T-helper 1 cell treated with Interleukin-12 subunit alpha and Interleukin-12 subunit beta and Interleukin-4 antibody, amounts not matched to agents 30 ng/mL and 1 ng/mL, for 36 hours (primary cell): ENCODE results near the gene TMEM42. TPM values are rescaled to one million over a fixed set of nuclear protein-coding genes. Genes with fewer than 3 reads are reported as not detected.

Source experiments
- intact Hi-C: fragments of 100-400 bp; cut with micrococcal nuclease; formaldehyde crosslinking; loops from one replicate; pipeline ENCODE4 v1.15.1; 2024
- total RNA-seq: library from RNA; stranded (reverse); gene quantifications from 2 replicates; pipeline ENCODE4 v1.2.3, GENCODE V29; 2022

The TMEM42 gene
- total RNA-seq, 1 donor from 2014 or later: 10.5 TPM

DNA sequence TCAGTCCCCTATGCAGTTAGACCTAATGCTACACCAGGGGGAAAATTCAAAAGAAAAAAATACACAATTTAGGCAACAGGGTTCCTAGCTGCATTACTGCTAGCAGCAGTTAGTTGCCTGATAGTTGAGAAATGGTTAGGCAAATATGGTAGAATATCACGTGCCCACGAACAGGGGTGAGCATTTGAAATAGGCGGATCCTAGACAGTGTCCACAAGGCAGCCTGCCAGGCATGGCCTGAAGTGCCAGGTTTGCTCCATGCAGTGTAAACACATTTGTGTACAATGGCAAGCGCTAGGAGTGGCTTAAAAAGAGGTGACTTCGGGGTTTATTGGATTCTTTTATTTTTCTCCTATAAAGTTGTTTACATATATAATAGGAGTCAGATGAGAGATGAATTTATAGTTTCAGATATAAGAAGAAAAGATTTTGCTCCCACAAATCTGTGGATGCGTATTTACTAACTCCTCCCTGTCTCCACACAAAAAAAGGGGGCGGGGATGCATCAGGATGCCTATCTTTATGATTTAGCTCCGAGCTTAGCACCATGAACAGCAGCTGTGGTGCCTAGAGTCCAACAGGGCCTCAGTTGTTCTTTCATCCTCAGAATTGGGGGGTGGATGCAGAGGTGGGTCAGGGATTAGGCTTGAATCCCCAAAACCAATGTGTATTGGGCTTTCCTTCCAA lies 8.8 kb downstream of the TMEM42 start:
- intact Hi-C loops: no loop called here

DNA sequence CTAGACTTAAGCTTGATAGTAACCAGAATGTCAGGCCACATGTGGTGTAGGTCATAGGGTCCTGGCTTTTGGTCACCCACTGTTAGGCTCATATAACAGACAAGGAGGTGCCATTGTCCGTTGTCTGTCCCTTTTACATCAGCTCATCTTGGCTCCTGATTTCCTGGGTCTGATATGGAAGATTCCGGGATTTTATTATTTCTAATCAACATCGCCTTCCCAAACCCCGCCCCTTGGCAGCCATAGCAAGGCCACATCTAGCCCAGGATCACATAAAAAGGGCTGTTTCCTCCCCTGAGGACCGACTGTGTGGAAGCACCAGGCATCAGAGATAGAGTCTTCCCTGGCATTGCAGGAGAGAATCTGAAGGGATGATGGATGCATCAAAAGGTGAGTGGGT lies 12.6 kb downstream of the TMEM42 start, which contains the start of gene TGM4:
TGM4 (plus strand) TSS at position 301 of the 400 bp plus-strand sequence; CDS start at position 372, 71 bp downstream.
- intact Hi-C loops: no loop called here

DNA sequence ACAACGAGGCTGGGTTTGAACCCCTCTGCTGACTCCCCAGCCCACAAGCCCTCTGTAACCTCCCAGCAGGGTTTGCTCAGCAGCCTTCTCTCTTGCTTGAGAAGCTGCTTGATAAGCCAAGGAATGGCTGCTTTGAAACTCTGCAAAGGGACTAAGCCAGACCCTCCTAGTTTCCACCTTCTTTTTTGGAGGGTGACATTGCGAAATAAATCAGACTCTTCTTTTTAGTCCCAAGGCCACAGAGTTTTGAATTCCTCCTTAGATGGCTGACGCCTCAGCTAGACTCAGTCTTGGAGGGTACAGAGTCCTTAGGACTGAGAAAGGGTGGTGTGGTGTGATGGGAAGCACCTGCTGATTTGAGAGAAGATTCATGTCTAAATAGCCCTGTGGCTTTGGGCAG lies 13.9 kb downstream of the TMEM42 start:
- intact Hi-C loops: no loop called here

DNA sequence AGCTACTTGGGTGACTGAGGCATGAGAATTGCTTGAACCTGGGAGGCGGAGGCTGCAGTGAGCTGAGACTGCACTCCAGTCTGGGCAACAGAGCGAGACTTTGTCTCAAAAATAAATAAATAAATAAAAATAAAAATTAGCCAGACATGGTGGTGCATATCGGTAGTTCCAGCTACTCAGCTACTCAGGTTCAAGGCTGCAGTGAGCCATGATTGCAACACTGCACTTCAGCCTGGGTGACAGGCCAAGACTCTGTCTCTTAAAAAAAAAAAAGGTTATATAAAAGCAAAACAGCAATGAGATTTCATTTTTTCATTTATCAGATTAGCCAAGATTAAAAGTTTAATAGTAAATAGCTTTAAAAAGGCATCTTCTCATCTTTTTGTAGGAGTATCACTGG lies 15.6 kb downstream of the TMEM42 start:
- intact Hi-C loops: no loop called here

DNA sequence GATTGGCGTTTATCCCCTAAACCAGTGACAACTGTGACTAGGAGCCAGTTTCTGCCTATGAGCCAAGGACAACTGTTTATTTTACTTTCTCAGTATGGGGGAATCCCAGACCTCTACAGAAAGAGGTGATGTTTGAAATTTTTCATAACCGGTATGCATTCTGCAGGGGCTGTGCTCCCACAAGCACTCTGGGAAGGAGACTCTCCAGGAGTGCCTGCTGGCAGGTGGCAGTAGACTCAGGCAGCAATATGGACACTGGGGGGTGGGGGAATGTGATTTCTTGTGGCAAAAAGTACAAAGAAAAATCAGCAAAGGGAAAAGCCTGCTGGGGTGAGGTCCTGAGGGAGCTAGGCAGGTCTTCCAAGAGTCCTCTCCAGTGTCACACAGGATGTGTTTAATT lies 18.6 kb downstream of the TMEM42 start:
- intact Hi-C loops: no loop called here

DNA sequence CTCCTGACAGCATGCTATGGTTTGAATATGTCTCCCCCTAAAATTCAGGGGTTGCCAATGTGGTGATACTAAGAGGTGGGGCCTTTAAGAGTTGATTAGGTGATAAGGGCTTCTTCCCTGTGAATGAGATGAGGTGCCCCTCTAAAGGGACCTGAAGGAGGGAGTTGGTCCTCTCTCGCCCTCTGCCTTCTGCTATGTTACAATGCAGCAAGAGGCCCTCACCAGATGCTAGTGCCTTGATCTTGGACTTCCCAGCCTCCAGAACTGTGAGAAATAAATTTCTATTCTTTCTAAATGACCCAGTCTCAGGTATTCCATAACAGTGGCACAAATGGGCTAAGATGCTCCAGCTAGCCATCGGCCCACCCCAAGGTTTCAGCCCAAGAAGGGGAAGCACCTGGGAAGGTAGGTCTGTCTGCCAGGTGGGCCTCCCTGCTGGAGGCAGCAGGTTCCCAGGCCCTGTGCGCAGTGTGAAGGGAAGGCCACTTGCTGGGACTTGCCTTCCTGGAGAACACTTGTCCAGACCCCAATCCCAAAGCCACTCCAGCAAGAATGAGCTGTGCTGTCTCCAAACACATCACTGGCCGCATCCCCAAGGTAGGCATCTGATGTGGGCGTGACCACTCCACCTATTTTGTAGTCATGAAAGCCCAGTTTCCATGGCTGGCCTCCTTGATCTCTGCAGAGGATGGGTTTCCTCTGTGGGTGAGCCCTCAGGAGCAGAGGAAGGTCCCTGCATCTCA lies 21.7 kb downstream of the TMEM42 start:
- intact Hi-C loops: no loop called here

DNA sequence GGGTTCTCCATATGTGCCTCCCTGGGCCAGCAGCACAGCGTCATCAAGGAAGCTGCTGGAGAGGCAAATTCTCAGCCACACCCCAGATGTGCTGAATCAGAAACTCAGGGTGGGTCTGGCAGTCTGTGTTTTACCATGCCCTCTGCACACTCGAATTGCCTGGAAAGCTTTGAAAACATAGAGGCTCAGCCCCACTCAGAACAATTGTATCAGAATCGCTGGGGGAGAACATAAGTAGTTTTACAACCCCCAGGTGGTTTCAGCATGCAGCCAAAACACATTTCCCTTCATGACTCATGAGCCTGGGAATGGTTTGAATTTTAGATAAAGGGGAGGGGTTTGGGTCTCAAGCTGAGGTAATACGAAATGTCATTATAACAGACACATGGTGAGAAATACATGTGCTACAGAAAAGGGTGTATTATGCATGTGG lies 22.3 kb downstream of the TMEM42 start:
- intact Hi-C loops: no loop called here

DNA sequence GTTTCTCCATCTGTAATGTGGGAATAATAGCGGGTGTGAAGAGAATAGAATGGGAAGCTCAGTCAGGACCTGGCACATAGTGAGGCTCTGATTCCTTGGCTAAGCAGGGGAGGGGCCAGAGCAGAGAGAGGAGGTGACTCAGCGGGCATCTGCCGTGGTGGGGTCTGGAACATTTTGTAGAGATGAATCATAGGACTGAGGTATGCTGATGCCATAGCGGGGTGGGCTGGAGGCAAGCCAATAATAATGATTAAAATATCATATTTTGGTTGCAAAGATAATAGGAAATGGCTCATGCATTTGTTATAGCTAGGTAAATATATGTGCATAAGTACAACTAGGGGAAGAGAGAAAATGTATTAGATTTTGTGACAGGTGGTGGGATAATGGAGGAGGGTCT lies 23.9 kb downstream of the TMEM42 start:
- intact Hi-C loops: no loop called here

DNA sequence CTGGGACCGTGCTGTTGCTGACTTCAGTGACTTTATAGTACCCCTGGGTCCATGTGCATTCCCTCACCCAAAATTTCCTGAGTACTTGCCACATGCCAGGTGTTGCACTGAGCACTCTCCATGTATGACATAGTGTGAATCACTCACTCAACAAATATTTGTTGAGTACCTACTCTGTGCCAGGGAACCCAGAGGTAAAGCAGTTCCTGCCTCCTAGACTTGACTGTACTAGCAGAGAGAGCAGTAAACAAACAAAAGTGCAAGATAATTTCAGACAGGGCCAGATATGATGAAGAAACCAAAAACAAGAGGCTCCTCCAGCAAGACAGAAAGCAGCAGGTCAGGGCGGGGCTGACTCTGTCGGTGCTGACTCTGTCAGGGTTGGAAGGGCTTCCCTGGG lies 24.8 kb downstream of the TMEM42 start:
- intact Hi-C loops: no loop called here

DNA sequence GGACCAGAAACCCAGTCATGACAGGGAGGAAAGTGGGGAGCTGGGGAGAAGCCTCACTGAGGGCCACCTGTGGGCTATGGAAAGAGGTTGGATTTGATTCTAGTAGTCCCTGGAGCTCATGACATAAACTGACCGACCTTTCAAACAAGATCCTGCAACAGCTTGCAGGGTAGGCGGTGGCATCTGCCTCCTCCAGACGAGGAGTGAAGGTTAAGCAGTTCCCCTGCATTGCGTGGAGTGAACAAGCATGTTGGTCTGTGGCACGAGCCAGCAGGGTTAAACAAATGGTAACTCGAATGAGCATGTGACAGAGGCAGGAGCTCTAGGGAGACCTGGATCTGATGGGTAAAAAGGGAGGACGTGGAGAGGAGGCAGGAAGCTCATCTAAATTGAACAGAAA lies 25.4 kb downstream of the TMEM42 start:
- intact Hi-C loops: no loop called here

DNA sequence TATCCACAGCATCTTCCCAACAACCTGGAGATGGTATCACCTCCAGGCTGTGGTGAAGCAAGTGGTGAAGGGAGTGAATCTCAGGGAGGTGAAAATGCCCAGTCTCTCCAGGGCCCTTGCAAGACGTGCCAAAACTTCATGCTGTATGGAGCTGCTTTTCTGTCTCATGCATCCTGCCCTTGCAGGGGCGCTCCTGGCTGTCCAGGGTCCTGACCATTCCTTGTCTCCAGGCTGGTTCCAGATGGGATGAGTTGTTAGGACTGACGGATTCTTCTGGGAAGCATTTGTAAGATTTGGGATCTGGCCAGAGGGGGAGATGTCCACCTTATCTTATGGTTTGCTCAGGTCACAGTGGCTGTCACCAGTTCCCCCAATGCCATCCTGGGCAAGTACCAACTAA lies 28.5 kb downstream of the TMEM42 start:
- intact Hi-C loops: no loop called here

DNA sequence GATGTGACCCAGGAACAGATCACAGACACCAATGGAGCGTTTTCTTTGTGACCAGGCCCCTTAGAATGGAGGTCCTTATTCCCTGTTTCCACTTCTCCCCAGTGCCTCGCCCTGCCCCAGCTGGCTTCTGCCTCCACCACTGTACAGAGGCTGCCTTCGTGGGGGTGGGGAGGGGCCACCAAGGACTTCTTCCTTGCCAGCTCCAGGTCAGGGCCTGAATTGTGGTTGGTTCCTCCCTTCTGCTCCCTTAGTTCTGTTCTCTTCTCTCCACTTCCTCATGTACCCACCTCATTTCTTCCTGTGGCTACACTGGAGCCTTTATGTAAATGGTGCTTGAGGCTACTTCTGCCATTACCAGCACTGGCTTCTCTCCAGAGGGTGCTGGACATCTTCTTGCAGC lies 29.1 kb downstream of the TMEM42 start:
- intact Hi-C loops: no loop called here

DNA sequence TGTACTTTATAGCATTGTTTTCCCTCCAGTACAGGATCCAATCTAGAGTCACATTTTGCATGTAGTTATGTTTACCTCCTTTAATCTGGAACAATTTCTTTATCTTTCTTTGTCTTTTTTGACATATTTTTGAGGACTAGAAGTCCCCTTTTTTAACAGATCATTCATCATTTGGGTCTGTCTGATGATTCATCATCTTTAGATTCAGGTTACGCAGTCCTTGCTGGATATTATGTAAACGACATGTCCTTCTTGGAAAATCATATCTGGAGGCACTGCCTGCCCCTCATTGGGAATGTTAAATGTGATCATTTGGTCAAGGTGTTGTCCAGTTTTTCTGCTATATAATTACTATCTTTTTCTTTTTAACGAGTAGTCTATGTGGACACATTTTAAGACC lies 31.0 kb downstream of the TMEM42 start:
- intact Hi-C loops: no loop called here

DNA sequence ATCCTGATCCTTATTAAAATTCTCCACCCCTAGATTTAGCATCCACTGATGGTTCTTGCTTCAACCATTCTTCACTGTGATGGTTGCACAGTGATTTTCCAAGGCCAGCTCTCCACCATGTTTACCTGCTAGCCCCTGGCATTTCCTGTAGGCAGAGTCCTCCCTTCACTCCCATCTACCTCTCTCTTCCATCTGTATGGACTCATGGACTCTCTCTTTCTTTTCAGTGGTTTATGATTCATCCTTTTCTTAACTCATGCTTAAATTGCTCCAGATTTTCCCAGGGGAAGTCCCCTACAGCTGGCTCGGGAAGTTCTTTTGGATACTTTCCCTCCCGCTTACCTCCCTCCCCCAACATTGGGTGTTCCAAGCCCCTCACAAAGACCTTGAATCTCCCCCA lies 31.4 kb downstream of the TMEM42 start:
- intact Hi-C loops: no loop called here

DNA sequence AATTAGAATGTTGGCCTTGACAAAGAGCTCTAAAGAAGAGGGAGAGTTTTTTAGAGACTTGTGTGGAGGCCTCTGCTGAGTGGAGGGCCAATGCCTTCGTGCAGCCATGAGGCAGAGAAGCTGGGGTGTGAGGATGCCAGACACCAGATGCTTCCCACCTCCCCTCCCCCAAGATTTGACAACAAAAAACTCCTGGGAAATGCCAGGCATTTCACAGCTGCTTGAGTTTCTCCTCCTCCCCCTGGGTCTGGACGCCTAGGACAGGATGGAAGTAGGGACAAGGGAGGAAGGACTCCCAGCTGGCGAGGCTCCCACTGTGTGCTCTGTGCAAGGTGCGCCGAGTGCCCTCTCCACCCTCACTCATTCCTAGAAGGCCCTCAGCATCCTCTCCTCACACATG lies 32.8 kb downstream of the TMEM42 start:
- intact Hi-C loops: no loop called here

DNA sequence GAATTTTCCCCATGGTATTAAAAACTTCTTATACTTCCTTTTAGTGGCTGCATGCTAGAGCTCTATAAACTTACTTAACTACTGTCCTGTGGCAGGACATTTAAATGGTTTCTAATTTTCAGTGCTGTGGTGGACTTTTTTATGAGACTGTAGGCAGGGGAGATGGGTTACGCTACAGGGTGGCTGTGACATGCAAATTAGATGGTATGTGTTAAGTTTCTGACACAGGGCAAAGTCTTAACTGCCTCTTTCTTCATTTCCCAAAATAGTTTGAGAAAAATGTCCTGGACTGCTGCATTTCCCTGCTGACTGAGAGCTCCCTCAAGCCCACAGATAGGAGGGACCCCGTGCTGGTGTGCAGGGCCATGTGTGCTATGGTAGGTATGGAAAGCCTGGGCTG lies 34.7 kb downstream of the TMEM42 start:
- intact Hi-C loops: no loop called here

DNA sequence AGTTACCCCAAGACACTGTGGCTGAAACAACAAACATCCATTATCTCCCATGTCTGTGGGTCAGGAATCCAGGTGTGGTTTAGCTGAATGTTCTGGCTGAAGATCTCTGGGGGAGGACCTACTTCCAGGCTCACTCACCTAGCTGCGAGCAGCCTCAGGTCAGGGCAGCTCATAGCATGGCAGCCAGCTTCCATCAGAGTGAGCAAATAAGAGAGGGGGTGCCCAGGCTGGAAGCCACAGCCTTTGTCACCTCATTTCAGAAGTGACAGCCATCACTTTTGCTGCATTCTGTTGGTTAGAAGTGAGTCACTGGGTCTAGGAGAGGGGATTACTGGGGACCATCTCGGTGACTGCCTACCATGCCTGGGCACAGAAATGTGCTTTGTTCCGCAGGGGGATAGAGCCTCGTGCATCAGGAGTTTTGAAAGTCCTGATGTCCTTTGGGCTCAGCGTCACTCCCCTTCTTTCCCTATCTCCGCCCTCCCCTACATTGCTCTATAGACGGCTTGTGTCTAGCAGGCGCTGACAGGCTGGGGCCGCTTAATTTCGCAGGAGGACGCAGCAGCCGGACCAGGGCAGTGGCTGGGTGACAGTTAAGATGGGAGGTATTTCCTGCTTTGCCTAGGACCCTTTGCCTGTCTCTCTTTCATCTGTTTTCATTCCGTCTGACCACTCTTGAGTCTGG lies 38.1 kb downstream of the TMEM42 start:
- intact Hi-C loops: no loop called here

DNA sequence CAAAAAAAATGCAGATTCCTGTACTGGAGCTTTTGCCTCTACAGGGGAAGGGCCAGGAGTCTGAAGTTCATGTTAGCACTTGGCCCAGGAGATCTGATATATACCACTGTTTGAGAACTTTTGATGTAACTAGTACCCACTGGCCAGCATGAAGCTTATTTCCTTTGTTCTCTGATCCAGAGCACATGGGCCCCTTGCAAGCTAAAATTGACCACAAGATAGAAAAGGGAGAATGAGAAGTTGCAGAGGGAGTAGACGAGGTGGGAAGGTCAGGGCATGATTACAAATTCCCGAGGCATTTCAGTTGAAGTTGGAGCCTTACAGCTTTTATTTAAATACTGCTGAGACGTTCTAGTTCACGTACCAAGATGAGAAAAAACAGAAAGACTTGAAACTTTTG lies 40.9 kb downstream of the TMEM42 start:
- intact Hi-C loops: no loop called here

DNA sequence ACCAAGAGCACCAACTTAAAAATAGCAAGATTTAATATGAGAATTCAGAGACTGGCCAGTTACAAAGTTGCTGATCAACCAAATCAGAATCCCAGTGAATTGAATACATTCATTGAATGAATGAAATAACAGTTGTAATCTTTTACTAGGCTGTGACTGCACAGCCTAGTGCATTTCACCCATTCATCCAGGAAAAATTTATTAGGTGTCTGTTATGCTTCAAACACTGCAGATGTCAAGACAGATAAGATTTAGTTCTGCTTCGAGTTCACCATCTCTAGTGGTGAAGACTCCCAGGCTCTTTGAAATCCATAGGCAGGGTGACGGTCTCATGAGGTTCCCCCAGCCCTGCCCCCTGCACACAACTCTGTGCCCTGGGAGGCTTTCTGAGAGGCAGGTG lies 41.6 kb downstream of the TMEM42 start:
- intact Hi-C loops: no loop called here

DNA sequence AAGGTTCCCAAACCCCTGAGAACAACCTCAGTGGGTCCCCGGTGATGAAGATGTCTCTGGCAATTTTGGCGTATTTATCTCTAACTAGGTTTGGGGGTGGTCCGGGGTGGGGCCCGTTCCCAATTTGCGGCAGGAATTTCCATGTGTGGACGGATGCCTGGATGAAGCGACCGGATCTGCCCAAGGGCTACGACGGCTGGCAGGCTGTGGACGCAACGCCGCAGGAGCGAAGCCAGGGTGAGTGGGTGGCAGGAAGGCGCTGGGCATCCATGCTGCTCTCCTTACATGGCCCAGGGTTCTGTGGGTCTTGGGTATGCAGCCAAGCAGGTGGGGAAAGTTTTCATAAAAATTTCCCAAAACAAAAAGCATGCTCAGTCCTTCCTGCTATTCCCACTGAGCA lies 42.0 kb downstream of the TMEM42 start:
- intact Hi-C loops: no loop called here

DNA sequence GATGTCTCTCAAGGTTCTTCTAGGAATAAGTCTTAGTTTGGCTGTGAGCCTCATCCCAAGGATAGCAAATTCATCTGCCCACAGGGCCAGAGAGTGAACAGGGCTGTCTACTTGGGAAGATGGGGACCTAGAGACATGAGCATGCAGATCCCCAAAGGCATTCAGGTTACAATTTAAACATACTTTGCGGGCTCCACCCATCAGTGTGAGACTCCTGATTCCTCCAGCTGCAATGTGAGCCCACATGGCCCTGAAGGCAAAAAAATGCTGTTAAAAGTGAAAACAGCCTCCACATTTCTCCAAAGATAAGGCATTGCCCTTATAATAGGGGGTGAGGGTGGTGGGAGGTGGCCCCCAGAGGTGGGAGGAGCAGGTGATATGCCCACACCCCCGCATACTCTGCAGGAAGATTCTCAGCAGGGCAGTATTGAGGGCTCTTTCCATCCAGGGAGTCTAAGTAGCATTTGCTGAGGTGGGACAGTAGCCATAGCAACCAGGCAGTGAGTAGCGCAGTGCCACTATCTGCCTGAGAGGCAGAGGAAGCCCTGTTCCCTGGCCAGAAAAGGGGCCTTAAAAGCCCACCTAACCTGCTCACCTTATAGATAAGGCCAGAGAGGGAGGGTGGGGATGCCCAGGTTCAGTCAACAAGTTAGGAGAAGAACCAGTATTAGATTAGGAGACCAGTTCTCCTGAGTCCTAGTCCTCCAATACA lies 43.9 kb downstream of the TMEM42 start:
- intact Hi-C loops: no loop called here

DNA sequence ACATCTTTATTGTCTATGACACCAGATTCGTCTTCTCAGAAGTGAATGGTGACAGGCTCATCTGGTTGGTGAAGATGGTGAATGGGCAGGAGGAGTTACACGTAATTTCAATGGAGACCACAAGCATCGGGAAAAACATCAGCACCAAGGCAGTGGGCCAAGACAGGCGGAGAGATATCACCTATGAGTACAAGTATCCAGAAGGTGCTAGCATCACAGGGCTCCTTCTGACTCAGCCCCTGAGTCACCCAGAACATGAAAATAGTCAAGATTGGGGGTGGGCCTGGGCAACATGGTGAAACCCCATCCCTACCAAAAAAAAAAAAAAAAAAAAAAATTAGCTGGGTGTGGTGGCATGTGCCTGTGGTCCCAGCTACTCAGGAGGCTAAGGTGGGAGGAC lies 45.3 kb downstream of the TMEM42 start:
- intact Hi-C loops: no loop called here
